Ramos (cell line): ENCODE data around the gene GRM8.

ENCODE experiments used
- in situ Hi-C: fragments of 300-500 bp; cut with MboI; formaldehyde crosslinking; loops from one replicate; pipeline ENCODE4 v1.14.3; 2022; ENCODE audit warnings: low sequenced_read_pairs; ENCODE audit not compliant: unreplicated experiment

Gene GRM8

GRCh38 chr7:127233630-127234029, 19.1 kb downstream of the GRM8 start:
- in situ Hi-C loops = no loop called here

GRCh38 chr7:127231415-127231814, 21.3 kb downstream of the GRM8 start:
- in situ Hi-C loops = no loop called here

- in situ Hi-C loops = no loop called here
Measured at GRCh38 chr7:127230192-127230925, 22.4 kb downstream of the GRM8 start.

- in situ Hi-C loops = no loop called here
Measured at GRCh38 chr7:127226685-127227374, 25.9 kb downstream of the GRM8 start.

GRCh38 chr7:127221731-127222130, 31.0 kb downstream of the GRM8 start:
- in situ Hi-C loops = no loop called here

- in situ Hi-C loops = no loop called here
Measured at GRCh38 chr7:127214956-127215718, 37.6 kb downstream of the GRM8 start.

GRCh38 chr7:127209886-127210285, 42.9 kb downstream of the GRM8 start:
- in situ Hi-C loops = no loop called here

GRCh38 chr7:127208860-127209259, 43.9 kb downstream of the GRM8 start:
- in situ Hi-C loops = no loop called here

GRCh38 chr7:127208351-127208750, 44.4 kb downstream of the GRM8 start:
- in situ Hi-C loops = no loop called here

GRCh38 chr7:127207806-127208205, 44.9 kb downstream of the GRM8 start:
- in situ Hi-C loops = no loop called here

GRCh38 chr7:127207230-127207629, 45.5 kb downstream of the GRM8 start:
- in situ Hi-C loops = no loop called here

- in situ Hi-C loops = no loop called here
Measured at GRCh38 chr7:127194571-127194970, 58.2 kb downstream of the GRM8 start.

- in situ Hi-C loops = no loop called here
Measured at GRCh38 chr7:127189886-127190285, 62.9 kb downstream of the GRM8 start.

- in situ Hi-C loops = no loop called here
Measured at GRCh38 chr7:127189074-127189473, 63.7 kb downstream of the GRM8 start.

GRCh38 chr7:127187740-127188139, 65.0 kb downstream of the GRM8 start:
- in situ Hi-C loops = no loop called here

GRCh38 chr7:127186686-127187085, 66.1 kb downstream of the GRM8 start:
- in situ Hi-C loops = no loop called here

- in situ Hi-C loops = no loop called here
Measured at GRCh38 chr7:127177156-127177555, 75.6 kb downstream of the GRM8 start.

- in situ Hi-C loops = no loop called here
Measured at GRCh38 chr7:127162366-127162765, 90.4 kb downstream of the GRM8 start.

- in situ Hi-C loops = no loop called here
Measured at GRCh38 chr7:127158659-127159058, 94.1 kb downstream of the GRM8 start.

- in situ Hi-C loops = no loop called here
Measured at GRCh38 chr7:127154958-127155357, 97.8 kb downstream of the GRM8 start.

- in situ Hi-C loops = no loop called here
Measured at GRCh38 chr7:127154101-127154500, 98.6 kb downstream of the GRM8 start.
